Natural killer cell (primary cell): ENCODE data around the gene TMCO4. TPM values are rescaled to one million over a fixed set of nuclear protein-coding genes. Genes with fewer than 3 reads are reported as not detected.

Experiments
- ATAC-seq, 3 donors: fragments of 150-1000 bp in 2 of 3; fragments of 200-7000 bp in 1 of 3; cut with Tn5 transposase; 1 replicate in 1 of 3; 2 replicates in 2 of 3; pipeline ENCODE4 v1.10.0; 2021; ENCODE audit warnings: mild to moderate bottlenecking in 2 of 3, moderate library complexity in 2 of 3
- DNase-seq, 2 donors: peaks; one replicate each; pipeline versions ENCODE4 v3.0.0 to v3.0.0-alpha.2; 2013 to 2021; ENCODE audit warnings: mixed read lengths in 1 of 2
- H3K27ac ChIP-seq: one replicate; pipeline ENCODE4 v1.5.1; 2013; ENCODE audit warnings: mild to moderate bottlenecking, low read length
- H3K27me3 ChIP-seq: one replicate; pipeline ENCODE4 v1.6.1; 2013; ENCODE audit warnings: low read length; ENCODE audit not compliant: control insufficient read depth, insufficient read depth
- H3K36me3 ChIP-seq: one replicate; pipeline ENCODE4 v1.6.1; 2013; ENCODE audit warnings: low read length; ENCODE audit not compliant: control insufficient read depth, insufficient read depth
- H3K4me1 ChIP-seq: one replicate; pipeline ENCODE4 v1.6.1; 2013; ENCODE audit warnings: low read length; ENCODE audit not compliant: control insufficient read depth, insufficient read depth
- H3K4me3 ChIP-seq: one replicate; pipeline ENCODE4 v1.5.1; 2013; ENCODE audit warnings: low read length
- H3K9me3 ChIP-seq: one replicate; pipeline ENCODE4 v1.6.1; 2013; ENCODE audit warnings: low read length; ENCODE audit not compliant: control insufficient read depth, insufficient read depth
- H3K27ac Mint-ChIP-seq, 2 donors: one replicate each; pipeline ENCODE4 v1.8.0; 2022; ENCODE audit warnings: mild to moderate bottlenecking in 2 of 2, mixed read lengths in 2 of 2, moderate library complexity in 1 of 2
- H3K27me3 Mint-ChIP-seq, 2 donors: one replicate each; pipeline ENCODE4 v1.8.0; 2022; ENCODE audit warnings: low read depth in 2 of 2, mixed read lengths in 2 of 2
- H3K36me3 Mint-ChIP-seq: one replicate; pipeline ENCODE4 v1.8.0; 2022; ENCODE audit warnings: mixed read lengths
- H3K4me1 Mint-ChIP-seq, 2 donors: one replicate each; pipeline ENCODE4 v1.8.0; 2022; ENCODE audit warnings: mixed read lengths in 2 of 2
- H3K4me3 Mint-ChIP-seq: one replicate; pipeline ENCODE4 v1.8.0; 2022; ENCODE audit warnings: mild to moderate bottlenecking, moderate library complexity, mixed read lengths
- H3K9me3 Mint-ChIP-seq, 2 donors: one replicate each; pipeline ENCODE4 v1.8.0; 2022; ENCODE audit warnings: mixed read lengths in 2 of 2
- CTCF ChIP-seq: fragments of 200-600 bp; IDR thresholded peaks from one replicate; pipeline ENCODE4 v1.8.0; 2022; ENCODE audit warnings: antibody characterized with exemption
- WGBS: methylation state at CpG from one replicate; pipeline ENCODE4 v1.1.7; 2013; ENCODE audit warnings: missing lambda C conversion rate; ENCODE audit not compliant: insufficient coverage; 5-methylcytosine and 5-hydroxymethylcytosine counted together
- intact Hi-C: fragments of 100-400 bp; cut with micrococcal nuclease; formaldehyde crosslinking; loops from one replicate; pipeline ENCODE4 v1.14.2; 2022
- total RNA-seq, 4 donors: library from RNA; stranded (reverse); fragments of 120-200 nt in 1 of 4; gene quantifications; one replicate each; pipeline versions ENCODE4 v1.2.3 to v1.2.4, GENCODE V29; 2013 to 2022

Gene TMCO4
- total RNA-seq, 3 donors from 2014 or later (not counting 1 experiment from before 2014, with no cell fraction given): 14.2 to 21.5 (median 18.3) TPM

DNA sequence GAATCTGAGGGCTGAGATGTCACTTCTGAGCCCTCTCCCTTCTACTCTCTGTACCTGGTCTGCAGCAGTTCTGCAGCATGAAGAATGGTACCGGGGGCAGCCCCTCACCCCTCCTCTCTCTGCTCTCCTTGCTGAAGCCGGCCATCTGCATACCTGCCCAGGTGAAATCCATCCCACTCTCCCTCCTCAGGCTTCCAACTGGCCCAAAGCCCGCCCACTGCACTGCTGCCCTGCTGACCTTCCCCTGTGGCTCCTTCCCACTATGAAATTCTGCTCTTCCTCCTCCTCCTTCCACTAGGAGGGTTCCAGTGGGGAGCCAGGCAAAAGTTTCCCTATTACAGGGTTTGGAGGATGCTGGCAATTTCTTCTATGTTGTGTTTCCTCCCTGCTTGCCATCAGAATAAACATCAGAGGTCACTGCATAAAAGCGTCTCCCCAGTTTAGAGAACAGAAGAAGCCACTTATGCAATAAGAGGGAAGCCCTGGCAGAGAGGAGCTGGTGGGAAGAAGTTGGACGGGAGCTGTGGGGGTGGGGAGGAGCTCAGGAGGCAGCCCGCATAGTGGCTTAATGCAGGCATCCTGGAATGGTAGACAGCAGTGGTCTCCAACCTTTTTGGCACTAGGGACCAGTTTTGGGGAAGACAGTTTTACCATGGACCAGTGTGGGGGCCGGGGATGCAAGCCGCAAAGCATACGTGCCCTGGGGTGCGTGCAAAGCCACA is 30.3 kb downstream of the TMCO4 start:
- DNase-seq: no peak
- no peak overlapping the region for H3K4me3 ChIP-seq
- no peaks in the 10 kb centered on the region for H3K27me3 ChIP-seq
- TF ChIP-seq CTCF: no peak
- no peaks in the 10 kb centered on the region for H3K9me3 Mint-ChIP-seq
- ATAC-seq: no peak
- WGBS: 88% methylated on average over 10 of the region's 10 CpGs
- no peaks in the 10 kb centered on the region for H3K36me3 Mint-ChIP-seq
- H3K4me1 Mint-ChIP-seq: no peaks in the 10 kb centered on the region
- no peak overlapping the region for H3K4me3 Mint-ChIP-seq
- no peak overlapping the region for H3K27ac Mint-ChIP-seq
- H3K27me3 Mint-ChIP-seq: no peaks in the 10 kb centered on the region
- no peak overlapping the region for H3K27ac ChIP-seq
- peaks cover 19% of the 10 kb centered on the region for H3K36me3 ChIP-seq
- no peaks in the 10 kb centered on the region for H3K9me3 ChIP-seq
- no peaks in the 10 kb centered on the region for H3K4me1 ChIP-seq
- intact Hi-C loops: loop anchor here (10.0 kb wide), 1 partner anchor 1985 kb away; no protein-coding TSS in a partner anchor

- Mint-ChIP-seq H3K27ac (no peak overlapping the region), H3K4me3 (no peak overlapping the region), H3K4me1 (no peaks in the 10 kb centered on the region), H3K9me3 (no peaks in the 10 kb centered on the region), H3K27me3 (no peaks in the 10 kb centered on the region), H3K36me3 (no peaks in the 10 kb centered on the region)
- Histone ChIP-seq H3K4me3 (no peak overlapping the region), H3K27me3 (no peaks in the 10 kb centered on the region), H3K4me1 (no peaks in the 10 kb centered on the region), H3K9me3 (no peaks in the 10 kb centered on the region), H3K27ac (no peak overlapping the region), H3K36me3 (peaks cover 19% of the 10 kb centered on the region)
- 95% methylated on average over 18 of the region's 18 CpGs for WGBS
- no peak for ATAC-seq
- TF ChIP-seq CTCF: no peak
- DNase-seq: no peak
- intact Hi-C loops: loop anchor here (10.0 kb wide), 1 partner anchor 1986 kb away; no protein-coding TSS in a partner anchor
Measured at GRCh38 chr1:19768353-19769210, 31.1 kb downstream of the TMCO4 start.

- no peaks in the 10 kb centered on the region for H3K27me3 ChIP-seq
- DNase-seq: no peak
- Mint-ChIP-seq H3K9me3 (no peaks in the 10 kb centered on the region), H3K27me3 (no peaks in the 10 kb centered on the region), H3K4me3 (no peak overlapping the region), H3K27ac (no peak overlapping the region), H3K4me1 (no peaks in the 10 kb centered on the region), H3K36me3 (no peaks in the 10 kb centered on the region)
- no peaks in the 10 kb centered on the region for H3K9me3 ChIP-seq
- H3K4me1 ChIP-seq: no peaks in the 10 kb centered on the region
- no peak for ATAC-seq
- TF ChIP-seq CTCF: no peak
- no peak overlapping the region for H3K4me3 ChIP-seq
- H3K27ac ChIP-seq: no peak overlapping the region
- 81% methylated on average over 10 of the region's 10 CpGs for WGBS
- peaks cover 15% of the 10 kb centered on the region for H3K36me3 ChIP-seq
- intact Hi-C loops: loop anchor here (10.0 kb wide), 1 partner anchor 1989 kb away; no protein-coding TSS in a partner anchor
Measured at GRCh38 chr1:19765623-19766022, 34.1 kb downstream of the TMCO4 start.
